H4 (cell line): Measurements from ENCODE around the gene RPL36. TPM values are rescaled to one million over a fixed set of nuclear protein-coding genes. Genes with fewer than 3 reads are reported as not detected.
"Not testable (repeated sequence)": the region's sequence is repeated elsewhere in the genome, so short reads cannot be mapped to it uniquely, and the experiment has no call there.

ENCODE experiments used
- DNase-seq: peaks from one replicate; pipeline ENCODE4 v3.0.0-alpha.2; 2015; ENCODE audit warnings: low spot score
- total RNA-seq: library from RNA; depleted of rRNA; stranded (reverse); fragments of >200 nt; shearing (Covaris generic); gene quantifications from 2 replicates; pipeline ENCODE4 v1.2.3, GENCODE V29; 2014

RPL36 gene
- total RNA-seq, 1 experiment from 2014 or later: 933 TPM

DNA sequence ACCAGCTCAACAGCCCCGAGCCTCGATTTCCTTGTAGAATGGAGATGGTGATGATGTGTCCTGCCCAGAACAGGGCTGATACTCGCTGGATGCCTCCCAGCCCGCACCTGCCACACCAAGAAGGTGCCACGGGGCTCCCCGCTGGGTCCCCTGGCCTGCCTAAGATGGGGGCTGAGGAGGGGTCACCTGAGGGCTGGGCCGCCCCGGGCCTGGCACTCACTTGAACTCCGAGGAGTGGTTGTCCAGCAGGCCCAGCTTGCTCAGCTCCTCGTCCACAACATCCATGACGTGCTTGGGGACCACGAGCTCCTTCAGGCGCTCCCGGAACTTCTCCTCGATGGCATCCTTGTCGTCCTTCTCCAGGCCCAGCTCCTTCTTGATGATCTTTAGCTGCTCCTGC, 15.5 kb downstream of the RPL36 start:
- no peak for DNase-seq

DNA sequence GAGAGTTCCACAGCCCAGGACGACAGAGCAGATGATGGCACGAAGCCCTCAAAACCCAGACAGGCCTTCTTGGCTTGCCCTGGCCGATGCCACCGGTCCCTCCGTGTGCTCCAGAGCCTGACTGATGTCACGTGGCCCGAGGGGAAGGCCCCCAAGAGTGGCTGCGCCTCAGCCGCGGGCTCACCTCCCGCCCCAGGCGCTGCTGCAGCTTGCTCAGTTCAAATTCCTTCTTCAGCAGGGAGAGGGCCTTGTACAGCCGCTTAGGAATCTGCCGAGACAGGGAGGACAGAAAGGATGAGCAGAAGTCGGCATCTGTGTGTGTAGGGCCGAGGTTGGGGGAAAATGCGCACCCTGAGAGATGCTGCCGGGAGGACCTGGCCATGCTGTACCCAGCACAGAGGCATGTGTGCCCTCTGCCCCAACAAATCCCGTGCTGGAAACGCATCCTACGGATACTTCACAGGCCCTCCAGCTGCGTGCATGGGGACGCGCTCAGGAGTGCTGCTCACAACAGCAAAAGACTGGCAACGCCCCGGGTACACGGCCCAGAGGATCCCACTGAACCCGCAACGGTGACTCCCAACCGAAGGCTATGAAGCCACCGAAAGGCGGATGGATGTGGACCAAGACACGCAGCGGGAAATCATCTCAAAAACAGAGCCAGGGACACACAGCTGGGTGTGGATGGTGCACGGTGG, 16.9 kb downstream of the RPL36 start:
- no peak for DNase-seq

DNA sequence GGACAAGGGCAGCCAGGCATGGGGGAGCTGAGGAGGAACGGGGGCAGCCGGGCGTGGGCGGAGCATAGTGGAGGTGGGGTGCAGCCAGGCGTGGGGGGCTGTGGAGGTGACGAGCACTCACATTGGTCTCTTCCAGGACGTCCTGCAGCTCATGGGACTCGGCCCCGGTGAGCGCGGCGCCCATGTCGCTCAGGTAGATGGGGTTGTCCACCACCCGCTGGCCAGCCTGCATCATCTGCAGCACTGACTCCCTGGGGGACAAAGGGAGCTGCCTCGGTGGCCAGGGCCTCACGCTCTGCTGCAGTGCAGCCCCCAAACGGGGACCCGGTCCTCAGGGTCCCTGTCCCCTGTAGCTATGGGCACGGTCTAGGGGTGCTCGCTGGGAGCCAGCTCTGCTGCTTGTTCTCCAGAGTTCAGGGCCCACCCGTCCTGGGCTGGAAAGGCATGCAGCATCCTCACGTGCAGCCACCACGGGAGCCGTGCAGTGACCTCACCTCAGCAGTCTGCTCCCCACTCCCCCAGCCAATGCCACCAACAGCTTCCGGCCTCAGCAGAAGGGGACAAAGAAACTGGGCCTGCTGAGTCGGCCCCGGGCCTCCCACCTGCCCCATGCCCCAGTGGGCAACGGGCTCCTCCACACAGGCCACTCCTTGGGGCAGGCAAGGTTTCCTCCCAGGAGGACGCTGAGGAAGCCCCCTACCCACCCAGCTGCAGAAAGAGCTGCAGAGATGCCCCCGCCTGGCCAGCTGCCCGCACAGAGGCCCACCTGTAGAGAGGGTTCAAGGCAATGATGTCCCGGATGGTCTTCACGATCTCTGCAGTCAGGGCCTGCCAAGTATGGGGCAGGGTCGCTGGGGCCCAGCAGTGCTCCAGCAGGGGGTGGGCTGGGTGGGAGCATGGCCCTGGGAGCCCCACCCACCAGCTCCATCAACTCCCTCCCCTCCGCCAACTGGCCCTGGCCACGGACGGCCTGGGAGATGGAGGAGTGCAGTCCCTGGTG, 17.8 kb downstream of the RPL36 start:
- no peak for DNase-seq

DNA sequence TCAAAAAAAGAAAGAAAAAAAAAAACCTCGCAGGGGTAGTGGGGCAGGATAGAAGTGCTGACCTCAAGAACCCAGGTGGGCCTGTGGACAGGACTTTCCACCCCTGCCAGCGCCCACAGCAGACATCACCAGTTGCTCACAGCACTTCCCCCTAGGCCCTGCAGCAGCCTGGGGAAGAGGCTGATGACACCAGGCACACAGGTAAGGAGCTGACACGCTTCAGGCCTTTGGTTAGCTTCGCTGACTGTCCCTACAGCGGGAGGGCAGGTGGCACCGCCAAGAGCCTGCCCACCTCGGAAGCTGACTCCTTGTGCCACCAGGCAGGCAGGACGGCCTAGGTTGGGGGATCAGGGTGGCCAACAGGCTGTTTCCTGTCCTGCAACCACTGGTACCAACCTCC, 20.9 kb downstream of the RPL36 start:
- no peak for DNase-seq

DNA sequence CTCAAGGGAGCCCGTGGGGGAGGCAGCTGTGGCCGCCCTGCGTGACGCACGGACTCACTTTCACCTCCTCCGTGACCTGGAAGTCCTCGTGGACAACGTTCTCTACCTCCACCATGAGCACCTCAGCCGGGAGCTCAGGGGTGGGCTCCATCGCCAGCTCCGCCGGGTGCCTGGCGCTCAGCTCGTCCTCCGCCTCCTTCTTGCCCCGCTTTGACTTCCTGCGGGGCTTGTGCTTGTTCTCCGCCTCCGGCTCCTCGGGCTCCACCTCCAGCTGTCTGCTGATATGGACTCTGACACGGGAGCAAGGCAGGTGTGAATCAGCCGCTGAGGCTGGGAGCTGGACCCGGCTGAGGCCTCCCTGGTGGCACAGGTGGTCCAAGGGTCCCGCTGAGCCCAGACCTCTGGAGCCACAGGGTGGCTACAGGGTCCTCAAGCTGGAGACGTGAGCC, 21.6 kb downstream of the RPL36 start:
- DNase-seq: no peak

DNA sequence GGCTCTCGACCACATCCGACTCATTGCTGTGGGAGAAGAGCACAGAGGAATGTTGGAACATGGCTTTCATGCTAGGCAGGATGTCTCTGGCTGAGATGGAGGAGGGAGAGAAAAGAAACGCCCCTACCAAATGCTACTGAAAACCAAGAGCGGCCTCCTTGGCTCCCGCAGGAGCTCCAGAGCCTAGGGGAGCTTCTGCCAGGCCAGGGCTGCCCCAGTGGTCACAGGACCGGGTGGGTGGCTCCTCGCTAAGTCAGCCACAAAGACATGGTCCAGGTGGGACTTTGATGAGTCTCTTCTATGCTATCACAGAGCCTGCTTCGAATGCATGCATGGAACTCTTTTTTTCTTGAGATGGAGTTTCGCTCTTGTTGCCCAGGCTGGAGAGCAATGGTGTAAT, 23.1 kb downstream of the RPL36 start:
- DNase-seq: no peak

DNA sequence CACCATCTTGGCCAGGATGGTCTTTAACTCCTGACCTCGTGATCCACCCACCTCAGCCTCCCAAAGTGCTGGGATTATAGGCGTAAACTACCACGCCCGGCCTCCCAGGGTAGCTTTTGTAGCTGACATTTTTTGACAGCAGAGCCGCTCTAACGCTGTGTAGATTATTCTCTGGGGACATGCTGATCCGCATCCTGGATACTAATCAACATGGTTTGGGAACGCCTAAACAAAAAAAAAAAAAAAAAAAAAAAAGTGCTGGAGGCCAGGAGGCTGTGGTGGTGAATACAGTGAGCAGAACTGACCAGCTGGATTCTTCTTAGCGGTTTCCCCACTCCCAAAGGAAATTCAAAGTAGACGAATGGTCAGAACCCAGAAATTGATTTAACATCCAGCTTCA, 24.7 kb downstream of the RPL36 start:
- no peak for DNase-seq

DNA sequence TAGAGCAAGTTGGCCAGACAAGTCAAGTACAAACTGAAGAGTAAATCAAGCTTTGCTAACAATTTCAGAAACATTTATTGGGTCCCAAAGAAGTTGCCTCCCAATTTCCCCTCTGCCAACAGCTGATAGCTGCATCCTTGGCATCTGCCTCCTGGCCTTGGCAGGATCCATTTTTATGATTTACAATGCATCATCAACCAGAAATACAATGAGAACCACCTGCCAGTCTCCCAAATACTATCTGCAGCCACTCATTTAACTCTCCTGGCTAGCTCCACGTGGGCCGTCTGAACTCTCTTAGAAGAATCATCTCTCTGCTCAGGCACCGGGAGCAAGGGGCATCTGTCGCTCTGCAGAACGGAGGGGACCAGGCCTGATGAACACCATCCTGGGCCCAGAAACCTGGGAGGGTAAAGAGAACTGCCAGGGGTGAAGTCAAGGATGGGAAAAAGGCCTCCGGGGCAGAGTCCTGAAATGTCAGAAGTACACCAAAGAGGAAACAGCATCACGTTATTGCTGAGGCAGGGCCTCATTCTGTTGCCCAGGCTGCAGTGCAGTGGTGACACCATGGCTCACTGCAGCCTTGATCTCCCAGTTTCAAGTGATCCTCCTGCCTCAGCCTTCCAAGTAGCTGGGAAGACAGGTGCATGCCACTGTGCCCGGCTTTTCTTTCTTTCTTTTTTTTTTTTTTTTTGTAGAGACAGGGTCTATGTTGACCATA, 27.3 kb downstream of the RPL36 start:
- no peak for DNase-seq

DNA sequence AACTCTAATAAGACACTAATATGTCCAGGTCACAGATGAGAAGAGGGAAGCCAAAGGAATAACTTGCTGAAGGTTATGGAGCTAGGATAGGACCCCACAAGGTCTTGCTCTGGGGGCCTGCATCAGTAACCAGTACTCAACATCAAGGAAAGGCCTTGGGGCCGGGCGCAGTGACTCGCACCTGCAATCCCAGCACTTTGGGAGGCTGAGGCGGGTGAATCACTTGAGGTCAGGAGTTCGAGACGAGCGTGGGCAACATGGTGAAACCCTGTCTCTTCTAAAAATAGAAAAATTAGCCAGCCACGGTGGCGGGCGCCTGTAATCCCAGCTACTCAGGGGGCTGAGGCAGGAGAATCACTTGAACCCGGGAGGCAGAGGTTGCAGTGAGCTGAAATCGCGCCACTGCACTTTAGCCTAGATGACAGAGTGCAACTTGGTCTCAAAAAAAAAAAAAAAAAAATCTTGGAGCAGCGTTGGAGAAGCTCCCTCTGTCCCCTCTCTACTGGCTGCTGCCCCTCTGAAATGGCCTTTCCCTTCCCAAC, 28.0 kb downstream of the RPL36 start:
- DNase-seq: no peak

DNA sequence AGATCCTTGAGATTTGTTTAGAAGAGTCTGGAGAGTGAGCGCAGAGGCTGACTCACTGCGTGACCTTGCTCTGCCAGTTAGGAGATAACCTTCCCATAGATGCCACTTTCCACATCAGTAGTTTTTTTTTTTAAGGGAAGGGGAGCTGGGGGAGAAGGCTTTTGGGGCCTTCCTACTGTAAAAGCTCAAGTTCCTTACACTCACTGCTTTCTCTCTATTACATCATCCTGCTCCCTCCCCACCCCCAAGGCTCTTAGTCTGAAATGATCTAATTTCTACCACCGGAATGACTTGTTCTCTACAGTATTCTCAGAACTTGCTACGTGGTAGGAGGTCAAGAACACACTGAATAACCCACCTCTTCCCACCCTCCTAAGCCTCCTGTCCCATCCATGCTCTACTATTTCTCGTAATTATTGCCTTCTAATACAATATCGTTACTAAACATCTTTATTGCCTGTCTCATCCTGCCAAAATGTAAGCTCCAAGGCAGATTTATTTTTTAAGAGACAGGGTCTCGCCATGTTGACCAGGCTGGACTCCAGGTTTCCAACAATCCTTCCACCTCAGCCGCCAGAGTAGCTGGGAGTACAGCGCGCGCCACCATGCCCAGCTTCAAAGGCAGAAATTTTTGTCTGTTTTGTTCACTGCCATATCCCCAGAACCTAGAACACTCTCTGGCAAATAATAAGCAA, 28.6 kb downstream of the RPL36 start:
- DNase-seq: peak; percentile 73

DNA sequence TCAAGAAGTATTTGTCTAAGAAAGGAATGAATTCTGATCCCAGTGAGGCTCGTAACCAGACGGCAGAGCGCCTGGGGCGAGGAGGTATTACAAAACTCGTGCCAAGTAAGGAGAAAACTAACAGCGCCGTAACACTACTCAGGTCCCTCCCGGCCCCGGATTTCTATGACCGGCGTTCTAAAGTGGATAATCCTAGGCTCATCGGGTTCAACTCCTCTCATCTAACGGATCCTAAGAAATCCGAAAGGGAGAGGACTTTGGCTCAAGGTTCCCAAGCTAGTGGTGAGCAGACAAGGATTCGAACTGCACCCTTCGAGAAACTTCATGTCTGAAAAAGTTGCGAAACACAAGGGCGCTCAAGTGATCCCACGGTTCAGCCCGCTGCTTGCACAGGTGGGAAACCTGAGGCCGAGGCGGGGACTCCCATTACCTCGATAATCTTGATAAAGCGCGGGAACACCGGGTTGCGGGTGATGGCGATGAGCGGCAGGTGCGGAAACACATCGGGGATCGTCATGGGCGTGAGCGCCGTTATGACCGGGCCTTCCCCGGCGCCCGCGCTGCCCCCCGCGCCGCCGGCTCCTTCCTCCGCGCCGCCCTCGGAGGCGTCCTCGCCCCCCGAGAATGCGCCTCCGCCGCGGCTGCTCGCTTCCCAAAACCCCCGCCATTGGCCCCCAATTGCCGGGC, 29.3 kb downstream of the RPL36 start:
- no peak for DNase-seq

DNA sequence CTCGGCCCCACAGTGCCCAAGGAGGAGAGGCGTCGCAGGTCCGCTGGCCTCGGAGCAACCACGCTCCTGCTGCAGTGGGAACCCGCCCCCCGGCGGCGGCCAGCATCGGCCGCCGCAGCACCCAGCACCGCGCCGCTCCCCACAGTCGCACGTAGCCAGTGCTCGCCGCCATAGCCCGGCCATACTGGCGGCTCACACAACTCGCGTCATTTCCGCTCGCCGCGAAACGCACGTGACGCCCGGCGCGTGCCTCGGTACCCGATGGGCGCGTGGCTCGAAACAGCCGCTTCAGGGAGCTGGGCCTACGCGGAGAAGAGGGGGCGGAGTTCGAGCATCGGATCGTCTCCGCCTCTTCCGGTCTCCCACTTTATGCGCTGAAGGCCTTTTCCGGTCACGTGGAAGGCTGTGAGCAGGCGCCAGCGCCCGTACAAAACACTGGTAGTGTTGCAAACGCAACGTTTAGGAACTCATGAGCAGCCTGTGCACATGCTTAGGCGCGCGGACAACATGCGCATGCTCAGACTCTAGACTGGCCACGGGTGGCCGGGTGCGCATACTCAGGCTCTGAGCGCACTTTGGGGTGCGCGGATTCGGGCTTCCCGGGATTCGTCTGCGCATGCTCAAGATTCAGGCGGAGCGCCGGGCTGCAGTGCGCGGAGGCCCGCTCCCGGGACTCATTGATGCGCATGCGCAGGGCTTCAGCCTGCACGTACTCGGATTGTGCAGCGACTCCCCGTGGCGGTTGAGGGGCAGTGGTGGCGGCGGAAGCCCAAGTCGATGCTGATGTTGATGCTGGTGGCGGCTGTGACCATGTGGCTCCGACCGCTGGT, 30.1 kb downstream of the RPL36 start, which contains the start of the genes CATSPERD and LONP1:
Gene CATSPERD (plus strand): TSS at position 677 of the 830 bp plus-strand sequence. CDS start 101 bp downstream, at position 778.
Gene LONP1 (minus strand): TSS at position 186 of the 830 bp plus-strand sequence. CDS start 14 bp downstream, at position 172.
- DNase-seq: peak; percentile 98

DNA sequence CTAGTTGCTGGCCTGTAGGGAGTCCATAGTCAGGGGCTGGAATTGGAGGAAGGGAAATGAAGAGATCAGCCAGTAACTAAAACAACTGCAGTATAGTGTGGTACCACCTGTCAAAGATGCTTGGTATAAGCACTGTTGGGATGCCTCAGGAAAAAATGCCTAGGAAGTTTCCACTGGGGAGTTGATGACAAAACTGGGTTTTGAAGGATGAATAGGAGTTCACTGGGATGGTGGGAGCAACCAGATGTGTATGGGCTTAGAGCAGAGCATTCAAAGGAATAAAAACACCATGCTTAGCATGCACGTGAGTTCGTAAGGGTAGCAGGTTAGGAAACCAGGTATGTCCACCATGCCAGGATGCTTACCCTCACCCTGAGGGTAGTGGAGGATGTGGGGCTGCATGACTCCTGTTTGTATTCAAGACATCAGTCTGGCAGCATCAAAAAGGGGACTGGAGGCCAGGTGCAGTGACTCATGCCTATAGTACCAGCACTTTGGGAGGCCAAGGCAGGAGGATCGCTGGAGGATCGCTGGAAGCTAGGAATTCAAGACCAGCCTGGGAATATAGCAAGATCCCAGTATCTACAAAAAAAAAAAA, 37.5 kb downstream of the RPL36 start:
- DNase-seq: no peak

DNA sequence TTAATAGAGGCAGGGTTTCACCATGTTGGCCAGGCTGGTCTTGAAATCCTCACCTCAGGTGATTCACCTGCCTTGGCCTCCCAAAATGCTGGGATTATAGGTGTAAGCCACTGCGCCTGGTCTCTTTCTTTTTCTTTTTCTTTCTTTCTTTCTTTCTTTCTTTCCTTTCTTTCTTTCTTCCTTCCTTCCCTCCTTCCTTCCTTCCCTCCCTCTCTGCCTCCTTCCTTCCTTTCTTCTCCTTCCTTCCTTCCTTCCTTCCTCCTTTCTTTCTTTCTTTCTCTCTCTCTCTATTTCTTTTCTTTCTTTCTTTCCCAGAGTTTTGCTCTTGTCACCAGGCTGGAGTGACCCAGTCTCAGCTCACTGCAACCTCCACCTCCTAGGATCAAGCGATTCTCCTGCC, 43.1 kb downstream of the RPL36 start:
- not testable (repeated sequence) for DNase-seq

DNA sequence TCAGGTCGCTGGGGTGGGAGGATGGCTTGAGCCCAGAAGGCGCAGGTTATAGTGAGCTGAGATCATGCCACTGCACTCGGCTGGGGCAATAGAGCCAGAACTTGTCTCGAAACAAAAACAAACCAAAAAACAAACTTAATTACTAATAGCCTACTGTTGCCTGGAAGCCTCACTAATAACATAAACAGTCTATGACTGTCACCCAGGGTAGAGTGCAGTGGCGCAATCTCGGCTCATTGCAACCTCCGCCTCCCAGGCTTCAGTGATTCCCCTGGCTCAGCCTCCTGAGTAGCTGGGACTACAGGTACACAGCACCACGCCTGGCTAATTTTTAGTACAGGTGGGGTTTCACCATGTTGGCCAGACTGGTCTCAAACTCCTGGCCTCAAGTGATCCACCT, 48.3 kb downstream of the RPL36 start:
- no peak for DNase-seq
